HK-2 (cell line): Measurements from ENCODE around the gene CHST9.

ENCODE experiments used
- DNase-seq: peaks from one replicate; pipeline ENCODE4 v3.0.0-alpha.2; 2018; ENCODE audit not compliant: unreplicated experiment

CHST9 gene

GRCh38 chr18:26864658-26865057 lies 320.4 kb downstream of the CHST9 start:
- no peak for DNase-seq

- no peak for DNase-seq
Observed at GRCh38 chr18:26863921-26864497, 321.1 kb downstream of the CHST9 start.

- DNase-seq, result peak; percentile 47
Observed at GRCh38 chr18:26863122-26863879, 321.8 kb downstream of the CHST9 start.

GRCh38 chr18:26862084-26862483 lies 323.0 kb downstream of the CHST9 start:
- DNase-seq, result no peak
